Spinal cord (tissue), 10 donors: ENCODE results near the gene TOMM5. TPM values are rescaled to one million over a fixed set of nuclear protein-coding genes. Genes with fewer than 3 reads are reported as not detected.
A peak's percentile ranks its signal among the peaks of the same experiment; 100 is the strongest.

Experiments used
- DNase-seq, 6 donors: peaks; one replicate each; pipeline versions ENCODE4 v3.0.0 to v3.0.0-alpha.2; 2013 to 2015; ENCODE audit warnings: low spot score in 6 of 6, low read depth in 4 of 6
- H3K27ac ChIP-seq: one replicate; pipeline ENCODE4 v1.5.1; 2013; ENCODE audit warnings: low read depth, low read length, control low read depth
- H3K27me3 ChIP-seq: one replicate; pipeline ENCODE4 v1.6.1; 2013; ENCODE audit warnings: low read length; ENCODE audit not compliant: control insufficient read depth, insufficient read depth
- H3K36me3 ChIP-seq: one replicate; pipeline ENCODE4 v1.6.1; 2013; ENCODE audit warnings: low read length; ENCODE audit not compliant: control insufficient read depth, insufficient read depth
- H3K4me1 ChIP-seq: one replicate; pipeline ENCODE4 v1.6.1; 2013; ENCODE audit warnings: low read length; ENCODE audit not compliant: control insufficient read depth, insufficient read depth
- H3K4me3 ChIP-seq: one replicate; pipeline ENCODE4 v1.5.1; 2013; ENCODE audit warnings: low read depth, low read length, control low read depth
- H3K9me3 ChIP-seq: one replicate; pipeline ENCODE4 v1.6.1; 2013; ENCODE audit warnings: low read length; ENCODE audit not compliant: control insufficient read depth, insufficient read depth
- WGBS: methylation state at CpG from one replicate; pipeline ENCODE4 v1.1.5; 2013; ENCODE audit warnings: missing lambda C conversion rate; ENCODE audit not compliant: insufficient coverage; 5-methylcytosine and 5-hydroxymethylcytosine counted together
- polyA plus RNA-seq, 2 donors: library from polyadenylated mRNA; unstranded; fragments of 120-200 nt; gene quantifications; one replicate each; pipeline ENCODE4 v1.2.1, GENCODE V29; 2013; ENCODE audit not compliant: insufficient read length in 2 of 2
- total RNA-seq, 2 donors: library from RNA; depleted of rRNA in 1 of 2; stranded (reverse); fragments of 120-200 nt in 1 of 2; fragments of >200 nt in 1 of 2; gene quantifications; one replicate each; pipeline versions ENCODE4 v1.2.3 to v1.2.4, GENCODE V29; 2013 to 2014
- donor health status: healthy.

Gene TOMM5
- total and polyA plus RNA-seq, 4 donors: 99.8 to 130 (median 110) TPM

- Histone ChIP-seq H3K4me3 (no peak overlapping the region), H3K36me3 (no peaks in the 10 kb centered on the region), H3K27ac (no peak overlapping the region), H3K27me3 (no peaks in the 10 kb centered on the region), H3K4me1 (no peaks in the 10 kb centered on the region), H3K9me3 (no peaks in the 10 kb centered on the region)
- WGBS: 37% methylated on average over 3 of the region's 5 CpGs
- peak in 1 of 6 donors; percentile 44 for DNase-seq
These were observed 34.4 kb upstream of the TOMM5 start for GRCh38 chr9:37626708-37627292.

GRCh38 chr9:37625758-37626147 is 33.4 kb upstream of the TOMM5 start:
- Histone ChIP-seq H3K27me3 (no peaks in the 10 kb centered on the region), H3K9me3 (no peaks in the 10 kb centered on the region), H3K4me3 (no peak overlapping the region), H3K36me3 (no peaks in the 10 kb centered on the region), H3K27ac (no peak overlapping the region), H3K4me1 (peaks cover 6% of the 10 kb centered on the region)
- no peak for DNase-seq
- 83% methylated on average over 9 of the region's 12 CpGs for WGBS

GRCh38 chr9:37625036-37625757 is 32.8 kb upstream of the TOMM5 start:
- Histone ChIP-seq H3K36me3 (no peaks in the 10 kb centered on the region), H3K27ac (no peak overlapping the region), H3K27me3 (no peaks in the 10 kb centered on the region), H3K4me3 (no peak overlapping the region), H3K9me3 (no peaks in the 10 kb centered on the region), H3K4me1 (peaks cover 6% of the 10 kb centered on the region)
- WGBS: 94% methylated on average over 5 of the region's 5 CpGs
- peak in 2 of 6 donors; percentile 21 to 39 for DNase-seq

- peaks cover 6% of the 10 kb centered on the region for H3K4me1 ChIP-seq
- no peak for DNase-seq
- H3K27ac ChIP-seq: no peak overlapping the region
- no peaks in the 10 kb centered on the region for H3K27me3 ChIP-seq
- no peak overlapping the region for H3K4me3 ChIP-seq
- no peaks in the 10 kb centered on the region for H3K36me3 ChIP-seq
- no peaks in the 10 kb centered on the region for H3K9me3 ChIP-seq
- WGBS: no CpG with 5 or more reads among the region's 1 CpG
These were observed 31.7 kb upstream of the TOMM5 start for GRCh38 chr9:37624073-37624472.

GRCh38 chr9:37623267-37623666 is 30.9 kb upstream of the TOMM5 start:
- no peak overlapping the region for H3K4me3 ChIP-seq
- H3K27me3 ChIP-seq: no peaks in the 10 kb centered on the region
- H3K27ac ChIP-seq: no peak overlapping the region
- DNase-seq: no peak
- 92% methylated on average over 1 of the region's 2 CpGs for WGBS
- no peaks in the 10 kb centered on the region for H3K36me3 ChIP-seq
- no peaks in the 10 kb centered on the region for H3K9me3 ChIP-seq
- peaks cover 6% of the 10 kb centered on the region for H3K4me1 ChIP-seq

- no peaks in the 10 kb centered on the region for H3K36me3 ChIP-seq
- H3K4me3 ChIP-seq: no peak overlapping the region
- no peaks in the 10 kb centered on the region for H3K9me3 ChIP-seq
- no CpG with 5 or more reads among the region's 4 CpGs for WGBS
- H3K27ac ChIP-seq: no peak overlapping the region
- no peaks in the 10 kb centered on the region for H3K27me3 ChIP-seq
- H3K4me1 ChIP-seq: peaks cover 6% of the 10 kb centered on the region
- peak in 1 of 6 donors; percentile 50 for DNase-seq
These were observed 30.1 kb upstream of the TOMM5 start for GRCh38 chr9:37622462-37622861.

- peak in 1 of 6 donors; percentile 30 for DNase-seq
- Histone ChIP-seq H3K9me3 (no peaks in the 10 kb centered on the region), H3K27ac (no peak overlapping the region), H3K4me3 (no peak overlapping the region), H3K4me1 (peaks cover 6% of the 10 kb centered on the region), H3K36me3 (no peaks in the 10 kb centered on the region), H3K27me3 (no peaks in the 10 kb centered on the region)
- 58% methylated on average over 8 of the region's 9 CpGs for WGBS
These were observed 29.1 kb upstream of the TOMM5 start for GRCh38 chr9:37621273-37622121.

GRCh38 chr9:37620396-37620795 is 28.0 kb upstream of the TOMM5 start:
- H3K4me1 ChIP-seq: peaks cover 6% of the 10 kb centered on the region
- H3K27ac ChIP-seq: no peak overlapping the region
- peak in 1 of 6 donors; percentile 58 for DNase-seq
- H3K4me3 ChIP-seq: no peak overlapping the region
- H3K27me3 ChIP-seq: no peaks in the 10 kb centered on the region
- no peaks in the 10 kb centered on the region for H3K9me3 ChIP-seq
- no peaks in the 10 kb centered on the region for H3K36me3 ChIP-seq
- no CpG with 5 or more reads among the region's 1 CpG for WGBS

GRCh38 chr9:37619806-37620205 is 27.4 kb upstream of the TOMM5 start:
- H3K9me3 ChIP-seq: no peaks in the 10 kb centered on the region
- WGBS: 67% methylated on average over 2 of the region's 3 CpGs

More at GRCh38 chr9:37619806-37620205, 27.4 kb upstream of the TOMM5 start:
- H3K27ac ChIP-seq: no peak overlapping the region
- H3K27me3 ChIP-seq: no peaks in the 10 kb centered on the region
- peaks cover 6% of the 10 kb centered on the region for H3K4me1 ChIP-seq
- DNase-seq: no peak
- no peaks in the 10 kb centered on the region for H3K36me3 ChIP-seq
- H3K4me3 ChIP-seq: no peak overlapping the region
